Panc1 (cell line): Measurements from ENCODE around the gene ARHGAP18. TPM values are rescaled to one million over a fixed set of nuclear protein-coding genes. Genes with fewer than 3 reads are reported as not detected.

Source experiments
- ATAC-seq: fragments of 200-7000 bp; cut with Tn5 transposase; 2 replicates; pipeline ENCODE4 v1.9.1; 2020; ENCODE audit warnings: mild to moderate bottlenecking, moderate library complexity
- BruUV-seq: library from RNA; stranded (reverse); fragments of 400-500 nt; replicated peaks from 2 replicates; lab custom pipeline; 2021; lab: Mats Ljungman, UMichigan
- CTCF ChIA-PET: fragments of 300-600 bp; sonication (Branson Sonifier 250); formaldehyde crosslinking; loops from one replicate; lab custom pipeline; 2022; ENCODE audit warnings: antibody characterized with exemption; lab: Charles Lee
- POLR2A ChIA-PET: fragments of 300-600 bp; sonication (Branson Sonifier 250); formaldehyde crosslinking; loops from one replicate; lab custom pipeline; 2022; ENCODE audit warnings: antibody characterized with exemption; lab: Charles Lee
- DNase-seq: peaks from one replicate; pipeline ENCODE4 v3.0.0-alpha.2; 2010; ENCODE audit warnings: low read depth, low spot score
- H3K27ac ChIP-seq: 2 replicates; pipeline ENCODE4 v1.5.1; 2011; ENCODE audit warnings: mild to moderate bottlenecking, low read length, inconsistent platforms
- H3K27me3 ChIP-seq: fragments of 200-500 bp; sonication (Bioruptor generic); 2 replicates; pipeline ENCODE4 v1.6.0; 2014; ENCODE audit warnings: low read length, inconsistent platforms; ENCODE audit not compliant: control insufficient read depth, insufficient read depth
- H3K36me3 ChIP-seq: fragments of 200-500 bp; sonication (Bioruptor generic); 2 replicates; pipeline ENCODE4 v1.5.1; 2014; ENCODE audit warnings: inconsistent platforms, mild to moderate bottlenecking, low read length, moderate library complexity; ENCODE audit not compliant: control insufficient read depth, insufficient read depth
- H3K4me1 ChIP-seq: 2 replicates; pipeline ENCODE4 v1.5.1; 2011; ENCODE audit warnings: inconsistent platforms, mild to moderate bottlenecking, low read length, moderate library complexity; ENCODE audit not compliant: control insufficient read depth, insufficient read depth
- H3K4me3 ChIP-seq, 2 experiments: 2 replicates each; pipeline ENCODE4 v1.5.1; 2011 to 2012; ENCODE audit warnings: low read depth in 2 of 2, low read length in 2 of 2, mild to moderate bottlenecking in 2 of 2, inconsistent platforms in 1 of 2, moderate library complexity in 1 of 2
- H3K9me3 ChIP-seq: fragments of 200-500 bp; sonication (Bioruptor generic); 2 replicates; pipeline ENCODE4 v1.5.1; 2014; ENCODE audit warnings: low read depth, mild to moderate bottlenecking, inconsistent platforms, low read length, moderate library complexity; ENCODE audit not compliant: control insufficient read depth, insufficient read depth
- CTCF ChIP-seq: fragments of 450-650 bp; IDR thresholded peaks from 2 replicates; pipeline ENCODE4 v1.5.1; 2017; ENCODE audit warnings: mild to moderate bottlenecking
- POLR2AphosphoS5 ChIP-seq: IDR thresholded peaks from 2 replicates; pipeline ENCODE4 v1.6.1; 2012; ENCODE audit warnings: mild to moderate bottlenecking, low read depth, low read length, moderate library complexity
- SIN3A ChIP-seq: IDR thresholded peaks from 2 replicates; pipeline ENCODE4 v1.6.1; 2012; ENCODE audit warnings: low read depth, mild to moderate bottlenecking, low read length, moderate library complexity, borderline replicate concordance; ENCODE audit not compliant: insufficient read depth
- TCF7L2 ChIP-seq: IDR thresholded peaks from 2 replicates; pipeline ENCODE4 v1.6.1; 2011; ENCODE audit warnings: mild to moderate bottlenecking, low read depth, low read length, inconsistent platforms
- in situ Hi-C: cut with HindIII; loops from 2 replicates; pipeline ENCODE4 v1.10.0; 2016; ENCODE audit warnings: low sequenced_read_pairs, low pct_unique_long_range_greater_than_20kb
- intact Hi-C: fragments of 100-400 bp; cut with micrococcal nuclease; formaldehyde crosslinking; loops from one replicate; pipeline ENCODE4 v1.10.0; 2022; ENCODE audit not compliant: unreplicated experiment
- total RNA-seq: library from RNA; stranded (reverse); gene quantifications from one replicate; pipeline ENCODE4 v1.2.1, GENCODE V29; 2021; ENCODE audit not compliant: unreplicated experiment
- TF ChIP-seq, protein P1 (sequence below), 2 experiments: IDR thresholded peaks; 2 replicates each; pipeline ENCODE4 v1.6.1; 2011 to 2012; ENCODE audit warnings: low read depth in 2 of 2, control low read depth in 1 of 2, low read length in 1 of 2, mild to moderate bottlenecking in 1 of 2, moderate library complexity in 1 of 2; ENCODE audit not compliant: insufficient read depth in 1 of 2

Gene ARHGAP18
- total RNA-seq, 1 experiment from 2014 or later, result 11.6 TPM

- H3K4me1 ChIP-seq, result peaks cover 15% of the 10 kb centered on the region
- POLR2A ChIA-PET, result no interaction called here
These were observed 56.7 kb downstream of the ARHGAP18 start for GRCh38 chr6:129653229-129653628.

GRCh38 chr6:129651291-129651691 lies 58.7 kb downstream of the ARHGAP18 start:
- H3K27me3 ChIP-seq, result no peaks in the 10 kb centered on the region
- no peaks in the 10 kb centered on the region for H3K36me3 ChIP-seq
- ChIA-PET POLR2A (no interaction called here), CTCF (no interaction called here)
- intact Hi-C loops (no loop called here), in situ Hi-C loops (no loop called here)
- no peaks in the 10 kb centered on the region for H3K9me3 ChIP-seq
- H3K27ac ChIP-seq, result peak overlapping the region; percentile 49; the same call in 1 of the 2 replicates
- DNase-seq, result no peak
- H3K4me3 ChIP-seq, result no peak overlapping the region
- H3K4me1 ChIP-seq, result peaks cover 16% of the 10 kb centered on the region
- no TSS peak for BruUV-seq
- ATAC-seq, result peak; percentile 46
- TF ChIP-seq TCF7L2 (no peak), CTCF (no peak), SIN3A (no peak), POLR2AphosphoS5 (no peak)
- TF ChIP-seq, protein P1, sequence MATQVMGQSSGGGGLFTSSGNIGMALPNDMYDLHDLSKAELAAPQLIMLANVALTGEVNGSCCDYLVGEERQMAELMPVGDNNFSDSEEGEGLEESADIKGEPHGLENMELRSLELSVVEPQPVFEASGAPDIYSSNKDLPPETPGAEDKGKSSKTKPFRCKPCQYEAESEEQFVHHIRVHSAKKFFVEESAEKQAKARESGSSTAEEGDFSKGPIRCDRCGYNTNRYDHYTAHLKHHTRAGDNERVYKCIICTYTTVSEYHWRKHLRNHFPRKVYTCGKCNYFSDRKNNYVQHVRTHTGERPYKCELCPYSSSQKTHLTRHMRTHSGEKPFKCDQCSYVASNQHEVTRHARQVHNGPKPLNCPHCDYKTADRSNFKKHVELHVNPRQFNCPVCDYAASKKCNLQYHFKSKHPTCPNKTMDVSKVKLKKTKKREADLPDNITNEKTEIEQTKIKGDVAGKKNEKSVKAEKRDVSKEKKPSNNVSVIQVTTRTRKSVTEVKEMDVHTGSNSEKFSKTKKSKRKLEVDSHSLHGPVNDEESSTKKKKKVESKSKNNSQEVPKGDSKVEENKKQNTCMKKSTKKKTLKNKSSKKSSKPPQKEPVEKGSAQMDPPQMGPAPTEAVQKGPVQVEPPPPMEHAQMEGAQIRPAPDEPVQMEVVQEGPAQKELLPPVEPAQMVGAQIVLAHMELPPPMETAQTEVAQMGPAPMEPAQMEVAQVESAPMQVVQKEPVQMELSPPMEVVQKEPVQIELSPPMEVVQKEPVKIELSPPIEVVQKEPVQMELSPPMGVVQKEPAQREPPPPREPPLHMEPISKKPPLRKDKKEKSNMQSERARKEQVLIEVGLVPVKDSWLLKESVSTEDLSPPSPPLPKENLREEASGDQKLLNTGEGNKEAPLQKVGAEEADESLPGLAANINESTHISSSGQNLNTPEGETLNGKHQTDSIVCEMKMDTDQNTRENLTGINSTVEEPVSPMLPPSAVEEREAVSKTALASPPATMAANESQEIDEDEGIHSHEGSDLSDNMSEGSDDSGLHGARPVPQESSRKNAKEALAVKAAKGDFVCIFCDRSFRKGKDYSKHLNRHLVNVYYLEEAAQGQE (IDR thresholded peaks at IDR 0.05; ENCODE audit: insufficient read depth in 1 of 2, low read depth in 2 of 2, low read length in 1 of 2), result no peak

More at GRCh38 chr6:129653229-129653628, 56.7 kb downstream of the ARHGAP18 start:
- peak overlapping the region; percentile 63; the same call in 1 of the 2 replicates for H3K27ac ChIP-seq
- H3K4me3 ChIP-seq, result no peak overlapping the region
- TF ChIP-seq, protein P1 (IDR thresholded peaks at IDR 0.05; ENCODE audit: insufficient read depth in 1 of 2, low read depth in 2 of 2, low read length in 1 of 2), result no peak
- TF ChIP-seq TCF7L2 (no peak), CTCF (no peak), POLR2AphosphoS5 (no peak), SIN3A (no peak)
- ATAC-seq, result no peak
- intact Hi-C loops, result no loop called here
- CTCF ChIA-PET, result no interaction called here
- no peaks in the 10 kb centered on the region for H3K36me3 ChIP-seq
- in situ Hi-C loops, result no loop called here
- H3K27me3 ChIP-seq, result no peaks in the 10 kb centered on the region
- BruUV-seq, result no TSS peak
- DNase-seq, result no peak
- no peaks in the 10 kb centered on the region for H3K9me3 ChIP-seq
